Neural progenitor cell (in vitro differentiated cells): ENCODE data around the gene IL17C. TPM values are rescaled to one million over a fixed set of nuclear protein-coding genes. Genes with fewer than 3 reads are reported as not detected.

ENCODE experiments used
- DNase-seq: peaks from one replicate; pipeline ENCODE4 v3.0.0-alpha.2; 2016; ENCODE audit warnings: low spot score
- H2AFZ ChIP-seq: fragments of 200-600 bp; sonication (generic); replicated peaks from 2 replicates; pipeline ENCODE4 v1.6.1; 2016; ENCODE audit warnings: antibody characterized with exemption
- H3F3A ChIP-seq: fragments of 200-600 bp; sonication (generic); 2 replicates; pipeline ENCODE4 v1.6.1; 2016; ENCODE audit warnings: antibody characterized with exemption, low read depth
- H3K27ac ChIP-seq: fragments of 200-600 bp; sonication (generic); 2 replicates; pipeline ENCODE4 v1.5.1; 2016; ENCODE audit warnings: mild to moderate bottlenecking
- H3K27me3 ChIP-seq: fragments of 200-600 bp; sonication (generic); 2 replicates; pipeline ENCODE4 v1.6.1; 2016; ENCODE audit warnings: mild to moderate bottlenecking, moderate library complexity
- H3K36me3 ChIP-seq: fragments of 200-600 bp; sonication (generic); 2 replicates; pipeline ENCODE4 v1.5.1; 2016
- H3K4me1 ChIP-seq: fragments of 200-600 bp; sonication (generic); 2 replicates; pipeline ENCODE4 v1.6.1; 2016; ENCODE audit warnings: mixed run types
- H3K4me2 ChIP-seq: fragments of 200-600 bp; sonication (generic); 2 replicates; pipeline ENCODE4 v1.6.1; 2016
- H3K4me3 ChIP-seq: fragments of 200-600 bp; sonication (generic); 2 replicates; pipeline ENCODE4 v1.5.1; 2016
- H3K79me2 ChIP-seq: fragments of 200-600 bp; sonication (generic); 2 replicates; pipeline ENCODE4 v1.6.1; 2016; ENCODE audit warnings: low read depth
- H3K9ac ChIP-seq: fragments of 200-600 bp; sonication (generic); 2 replicates; pipeline ENCODE4 v1.6.1; 2016
- H3K9me3 ChIP-seq: fragments of 200-600 bp; sonication (generic); 2 replicates; pipeline ENCODE4 v1.5.1; 2016; ENCODE audit warnings: low read depth
- H4K20me1 ChIP-seq: fragments of 200-600 bp; sonication (generic); 2 replicates; pipeline ENCODE4 v1.6.1; 2016; ENCODE audit warnings: low read depth
- H3K27ac Mint-ChIP-seq: 3 replicates; pipeline ENCODE4 v1.8.0; 2021; ENCODE audit warnings: mixed read lengths
- H3K27me3 Mint-ChIP-seq: 2 replicates; pipeline ENCODE4 v1.8.0; 2022; ENCODE audit warnings: low read depth, mild to moderate bottlenecking, inconsistent platforms, moderate library complexity, mixed read lengths; ENCODE audit not compliant: insufficient read depth
- H3K36me3 Mint-ChIP-seq: 3 replicates; pipeline ENCODE4 v1.8.0; 2021; ENCODE audit warnings: mixed read lengths
- H3K4me1 Mint-ChIP-seq: 3 replicates; pipeline ENCODE4 v1.8.0; 2021; ENCODE audit warnings: mixed read lengths
- H3K4me3 Mint-ChIP-seq: 3 replicates; pipeline ENCODE4 v1.8.0; 2021; ENCODE audit warnings: mild to moderate bottlenecking, moderate library complexity, mixed read lengths
- H3K9me3 Mint-ChIP-seq: 3 replicates; pipeline ENCODE4 v1.8.0; 2020; ENCODE audit warnings: mixed read lengths
- CTCF ChIP-seq: fragments of 200-600 bp; sonication (generic); IDR thresholded peaks from 2 replicates; pipeline ENCODE4 v1.5.1; 2017; ENCODE audit warnings: antibody characterized with exemption, mild to moderate bottlenecking
- EZH2 ChIP-seq: fragments of 200-600 bp; sonication (generic); IDR thresholded peaks from 2 replicates; pipeline ENCODE4 v1.6.1; 2017; ENCODE audit warnings: antibody characterized with exemption, mild to moderate bottlenecking, moderate library complexity
- EZH2phosphoT487 ChIP-seq: fragments of 200-600 bp; sonication (generic); IDR thresholded peaks from 2 replicates; pipeline ENCODE4 v1.6.1; 2017; ENCODE audit warnings: antibody characterized with exemption
- total RNA-seq: library from RNA; depleted of rRNA; stranded (reverse); fragments of >200 nt; gene quantifications from 2 replicates; pipeline ENCODE4 v1.2.3, GENCODE V29; 2015; ENCODE audit warnings: low replicate concordance

Gene IL17C
- total RNA-seq, 1 donor from 2014 or later, result not detected

GRCh38 chr16:88593910-88594309, 44.5 kb upstream of the IL17C start:
- Mint-ChIP-seq H3K27me3 (peaks cover 4% of the 10 kb centered on the region), H3K4me3 (no peak overlapping the region), H3K36me3 (peaks cover 25% of the 10 kb centered on the region), H3K9me3 (no peaks in the 10 kb centered on the region), H3K27ac (no peak overlapping the region), H3K4me1 (peaks cover 2% of the 10 kb centered on the region)
- no peaks in the 10 kb centered on the region for H3K36me3 ChIP-seq
- no peak overlapping the region for H3K9ac ChIP-seq
- H4K20me1 ChIP-seq, result peaks cover 12% of the 10 kb centered on the region
- no peaks in the 10 kb centered on the region for H3F3A ChIP-seq
- no peak for DNase-seq
- no peaks in the 10 kb centered on the region for H3K27me3 ChIP-seq
- H3K27ac ChIP-seq, result no peak overlapping the region
- H2AFZ ChIP-seq, result no peak overlapping the region
- no peaks in the 10 kb centered on the region for H3K4me1 ChIP-seq
- TF ChIP-seq EZH2phosphoT487 (no peak), CTCF (no peak), EZH2 (no peak)
- H3K9me3 ChIP-seq, result no peaks in the 10 kb centered on the region
- H3K4me3 ChIP-seq, result no peak overlapping the region
- peaks cover 26% of the 10 kb centered on the region for H3K79me2 ChIP-seq
- H3K4me2 ChIP-seq, result no peak overlapping the region

GRCh38 chr16:88595101-88595500, 43.3 kb upstream of the IL17C start:
- Mint-ChIP-seq H3K4me1 (peaks cover 2% of the 10 kb centered on the region), H3K27ac (no peak overlapping the region), H3K27me3 (peaks cover 4% of the 10 kb centered on the region), H3K9me3 (no peaks in the 10 kb centered on the region), H3K36me3 (peaks cover 15% of the 10 kb centered on the region), H3K4me3 (no peak overlapping the region)
- Histone ChIP-seq H3K27me3 (no peaks in the 10 kb centered on the region), H3K79me2 (peaks cover 26% of the 10 kb centered on the region), H3K27ac (no peak overlapping the region), H3K9ac (no peak overlapping the region), H3K9me3 (no peaks in the 10 kb centered on the region), H3K4me1 (no peaks in the 10 kb centered on the region), H3K4me3 (no peak overlapping the region), H3F3A (no peaks in the 10 kb centered on the region), H3K36me3 (no peaks in the 10 kb centered on the region), H2AFZ (no peak overlapping the region), H3K4me2 (no peak overlapping the region), H4K20me1 (peaks cover 12% of the 10 kb centered on the region)
- TF ChIP-seq EZH2phosphoT487 (no peak), CTCF (no peak), EZH2 (no peak)
- no peak for DNase-seq

GRCh38 chr16:88595921-88596320, 42.5 kb upstream of the IL17C start:
- Histone ChIP-seq H2AFZ (no peak overlapping the region), H3F3A (no peaks in the 10 kb centered on the region), H3K79me2 (peaks cover 26% of the 10 kb centered on the region), H4K20me1 (peaks cover 16% of the 10 kb centered on the region), H3K4me1 (no peaks in the 10 kb centered on the region), H3K4me2 (no peak overlapping the region), H3K9me3 (no peaks in the 10 kb centered on the region), H3K36me3 (no peaks in the 10 kb centered on the region), H3K27me3 (no peaks in the 10 kb centered on the region), H3K4me3 (no peak overlapping the region), H3K9ac (no peak overlapping the region), H3K27ac (no peak overlapping the region)
- Mint-ChIP-seq H3K27me3 (peaks cover 4% of the 10 kb centered on the region), H3K4me3 (no peak overlapping the region), H3K27ac (no peak overlapping the region), H3K9me3 (no peaks in the 10 kb centered on the region), H3K36me3 (peaks cover 17% of the 10 kb centered on the region), H3K4me1 (peaks cover 2% of the 10 kb centered on the region)
- DNase-seq, result no peak
- no peak for TF ChIP-seq EZH2phosphoT487
- TF ChIP-seq CTCF, result no peak
- no peak for TF ChIP-seq EZH2
